Measurements from ENCODE around the gene HECTD1. TPM values are rescaled to one million over a fixed set of nuclear protein-coding genes. Genes with fewer than 3 reads are reported as not detected.

HECTD1 gene
- total and polyA plus RNA-seq, 9 of the 15 experiments (the other 6 are each of a cell fraction or from before 2014, with no cell fraction given), result 27.9 to 111 (median 78.1) TPM

DNA sequence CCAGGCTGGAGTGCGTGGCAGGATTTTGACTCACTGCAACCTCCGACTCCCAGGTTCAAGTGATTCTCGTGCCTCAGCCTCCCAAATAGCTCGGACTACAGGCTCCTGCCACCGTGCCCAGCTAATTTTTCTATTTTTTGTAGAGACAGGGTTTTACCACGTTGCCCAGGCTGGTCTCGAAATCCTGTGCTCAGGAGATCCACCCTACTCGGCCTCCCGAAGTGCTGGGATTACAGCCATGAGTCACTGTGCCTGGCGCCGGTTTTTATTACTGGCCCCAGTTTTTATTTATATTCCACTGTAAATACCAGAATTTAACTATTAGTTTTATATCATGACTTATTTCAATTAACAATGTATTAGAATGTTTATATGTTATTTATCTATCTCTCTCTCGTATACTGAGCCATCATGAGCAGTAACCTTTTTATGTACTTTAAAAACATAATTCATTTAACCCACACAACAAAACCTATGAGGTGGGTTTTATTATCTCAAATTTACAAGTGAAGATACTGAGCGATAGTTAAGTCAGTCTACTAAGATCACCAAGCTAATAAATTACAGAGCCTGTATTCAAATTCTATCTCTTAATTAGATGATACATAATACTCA is 47.8 kb downstream of the HECTD1 start:
- DNase-seq (ENCODE audit: extremely low read depth in 1 of 4, low spot score in 3 of 4), result no peak
- WGBS (ENCODE audit: insufficient coverage, low coverage, missing lambda C conversion rate), result 86% methylated on average over 11 of the region's 13 CpGs
- FAIRE-seq, result no peak
- Histone ChIP-seq H3K27ac (ENCODE audit: extremely low read depth, low read depth, low read length) (no peak overlapping the region), H2AFZ (ENCODE audit: low read depth, low read length) (no peak overlapping the region), H4K20me1 (replicated peaks; ENCODE audit: control insufficient read depth, insufficient read depth, low read length) (no peaks in the 10 kb centered on the region), H3K36me3 (ENCODE audit: control insufficient read depth, insufficient read depth, low read length) (peaks cover 69% of the 10 kb centered on the region; the same call in 2 of the 3 replicates), H3K4me1 (replicated peaks in 1 of 2; ENCODE audit: control insufficient read depth in 2 of 2, insufficient read depth in 2 of 2, low read length in 2 of 2) (no peaks in the 10 kb centered on the region), H3K27me3 (ENCODE audit: control insufficient read depth in 2 of 2, insufficient read depth in 2 of 2, low read length in 2 of 2) (no peaks in the 10 kb centered on the region), H3K9ac (ENCODE audit: insufficient read depth in 1 of 2, low read depth in 2 of 2, low read length in 2 of 2) (no peak overlapping the region), H3K9me3 (replicated peaks; ENCODE audit: control insufficient read depth, insufficient read depth, low read depth, low read length) (no peaks in the 10 kb centered on the region), H3K4me2 (ENCODE audit: insufficient read depth, low read length) (no peak overlapping the region), H3K79me2 (ENCODE audit: control insufficient read depth, insufficient read depth, low read length) (no peaks in the 10 kb centered on the region), H3K4me3 (no peak overlapping the region), H3K9me1 (ENCODE audit: control insufficient read depth, insufficient read depth, low read length) (no peaks in the 10 kb centered on the region)
- ChIA-PET CTCF (ENCODE audit: low intra/inter-chr PET ratio) (no interaction called here), POLR2A (interaction anchor here (0.7 kb wide), 1 partner anchor 117 kb away, joined by 3 read pairs; no protein-coding TSS in a partner anchor)
- TF ChIP-seq HDGF (IDR thresholded peaks at IDR 0.05) (no peak), MCM5 (IDR thresholded peaks at IDR 0.05; ENCODE audit: low read depth) (no peak), POLR2AphosphoS5 (IDR thresholded peaks at IDR 0.05; ENCODE audit: control insufficient read depth, insufficient read depth, low read depth, low read length) (no peak)
- TF ChIP-seq, protein P1, sequence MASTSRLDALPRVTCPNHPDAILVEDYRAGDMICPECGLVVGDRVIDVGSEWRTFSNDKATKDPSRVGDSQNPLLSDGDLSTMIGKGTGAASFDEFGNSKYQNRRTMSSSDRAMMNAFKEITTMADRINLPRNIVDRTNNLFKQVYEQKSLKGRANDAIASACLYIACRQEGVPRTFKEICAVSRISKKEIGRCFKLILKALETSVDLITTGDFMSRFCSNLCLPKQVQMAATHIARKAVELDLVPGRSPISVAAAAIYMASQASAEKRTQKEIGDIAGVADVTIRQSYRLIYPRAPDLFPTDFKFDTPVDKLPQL (IDR thresholded peaks at IDR 0.05; ENCODE audit: extremely low read depth, insufficient read length), result no peak
- BruUV-seq (replicated peaks), result no TSS peak
- ATAC-seq, result no peak
- in situ Hi-C loops (cut with MboI), result no loop called here
- intact Hi-C loops (cut with micrococcal nuclease), result loop anchor here (5.0 kb wide), 1 partner anchor 38 kb away; no protein-coding TSS in a partner anchor

GRCh38 chr14:31154956-31155355 is 52.6 kb downstream of the HECTD1 start:
- Histone ChIP-seq H3K27me3 (ENCODE audit: control insufficient read depth in 2 of 2, insufficient read depth in 2 of 2, low read length in 2 of 2) (no peaks in the 10 kb centered on the region), H3K79me2 (ENCODE audit: control insufficient read depth, insufficient read depth, low read length) (no peaks in the 10 kb centered on the region), H3K9ac (ENCODE audit: insufficient read depth in 1 of 2, low read depth in 2 of 2, low read length in 2 of 2) (no peak overlapping the region), H3K9me1 (ENCODE audit: control insufficient read depth, insufficient read depth, low read length) (no peaks in the 10 kb centered on the region), H2AFZ (ENCODE audit: low read depth, low read length) (no peak overlapping the region), H3K36me3 (ENCODE audit: control insufficient read depth, insufficient read depth, low read length) (peaks cover 54% of the 10 kb centered on the region), H3K4me1 (replicated peaks in 1 of 2; ENCODE audit: control insufficient read depth in 2 of 2, insufficient read depth in 2 of 2, low read length in 2 of 2) (peaks cover 0 to 5% of the 10 kb centered on the region in 2 experiments; a peak in 2 of 5 replicates), H4K20me1 (replicated peaks; ENCODE audit: control insufficient read depth, insufficient read depth, low read length) (no peaks in the 10 kb centered on the region), H3K4me3 (no peak overlapping the region), H3K27ac (ENCODE audit: extremely low read depth, low read depth, low read length) (no peak overlapping the region), H3K9me3 (replicated peaks; ENCODE audit: control insufficient read depth, insufficient read depth, low read depth, low read length) (no peaks in the 10 kb centered on the region), H3K4me2 (ENCODE audit: insufficient read depth, low read length) (no peak overlapping the region)
- DNase-seq (ENCODE audit: extremely low read depth in 1 of 4, low spot score in 3 of 4) (no peak), FAIRE-seq (no peak), ATAC-seq (no peak)
- intact Hi-C loops (cut with micrococcal nuclease) (loop anchor here (5.0 kb wide), 1 partner anchor 42 kb away; no protein-coding TSS in a partner anchor), in situ Hi-C loops (cut with MboI) (no loop called here)
- ChIA-PET CTCF (ENCODE audit: low intra/inter-chr PET ratio) (no interaction called here), POLR2A (interaction anchor here (0.6 kb wide), 1 partner anchor 49 kb away, joined by 3 read pairs; no protein-coding TSS in a partner anchor)
- 88% methylated on average over 7 of the region's 12 CpGs for WGBS (ENCODE audit: insufficient coverage, low coverage, missing lambda C conversion rate)
- BruUV-seq (replicated peaks), result no TSS peak
- no peak for TF ChIP-seq FOXO4 (CRISPR knock-in tag; IDR thresholded peaks at IDR 0.05)
- TF ChIP-seq NCOA6 (IDR thresholded peaks at IDR 0.05), result no peak
- TF ChIP-seq NCOA4 (IDR thresholded peaks at IDR 0.05; ENCODE audit: partially characterized antibody), result no peak
- no peak for TF ChIP-seq ZKSCAN1 (IDR thresholded peaks at IDR 0.05; ENCODE audit: low read depth, low read length)
- no peak for TF ChIP-seq KLF16 (IDR thresholded peaks at IDR 0.05)
- TF ChIP-seq ZFP1 (CRISPR knock-in tag; IDR thresholded peaks at IDR 0.05), result no peak
- TF ChIP-seq TSHZ1 (CRISPR knock-in tag; IDR thresholded peaks at IDR 0.05), result no peak

Data from K562 (cell line).